Gastrocnemius medialis (tissue), 4 donors: ENCODE results near the gene MYO3B. TPM values are rescaled to one million over a fixed set of nuclear protein-coding genes. Genes with fewer than 3 reads are reported as not detected.

ENCODE experiments used
- ATAC-seq, 2 donors: fragments of 150-250 bp; one replicate each; pipeline ENCODE4 v1.9.1; 2016
- DNase-seq, 2 donors: peaks; one replicate each; pipeline ENCODE4 v3.0.0-alpha.2; 2019
- H3K27ac ChIP-seq, 4 donors: fragments of 200-600 bp; sonication (generic); 1 replicate in 1 of 4; 2 replicates in 3 of 4; pipeline ENCODE4 v1.5.1; 2016 to 2018; ENCODE audit warnings: mild to moderate bottlenecking in 2 of 4, moderate library complexity in 1 of 4
- H3K27me3 ChIP-seq, 3 donors: fragments of 200-600 bp; sonication (generic) in 2 of 3; 1 replicate in 1 of 3; 2 replicates in 2 of 3; pipeline versions ENCODE4 v1.5.1 to v1.6.0; 2016 to 2019; ENCODE audit warnings: mild to moderate bottlenecking in 1 of 3, moderate library complexity in 1 of 3
- H3K36me3 ChIP-seq, 2 donors: fragments of 200-600 bp; sonication (generic) in 1 of 2; one replicate each; pipeline ENCODE4 v1.5.1; 2017 to 2018
- H3K4me1 ChIP-seq, 2 donors: fragments of 200-600 bp; sonication (generic) in 1 of 2; one replicate each; pipeline ENCODE4 v1.5.1; 2016 to 2017; ENCODE audit warnings: mild to moderate bottlenecking in 2 of 2
- H3K4me3 ChIP-seq, 4 donors: fragments of 200-600 bp; sonication (generic) in 3 of 4; 1 replicate in 1 of 4; 2 replicates in 3 of 4; pipeline ENCODE4 v1.5.1; 2016 to 2019; ENCODE audit warnings: mild to moderate bottlenecking in 2 of 4
- H3K9me3 ChIP-seq, 3 donors: fragments of 200-600 bp; sonication (generic) in 2 of 3; 1 replicate in 1 of 3; 2 replicates in 2 of 3; pipeline ENCODE4 v1.5.1; 2016 to 2019
- CTCF ChIP-seq, 5 experiments: fragments of 450-650 bp in 3 of 5; fragments of 200-600 bp in 2 of 5; sonication (generic) in 2 of 5; IDR thresholded peaks in 4 of 5; conservative IDR thresholded peaks in 1 of 5; 1 replicate in 4 of 5; 2 replicates in 1 of 5; pipeline ENCODE4 v1.5.1; 2016 to 2019; ENCODE audit warnings: antibody characterized with exemption in 5 of 5, mild to moderate bottlenecking in 3 of 5, moderate library complexity in 3 of 5
- POLR2A ChIP-seq, 2 donors: fragments of 450-650 bp; IDR thresholded peaks; one replicate each; pipeline ENCODE4 v1.6.1; 2017; ENCODE audit warnings: antibody characterized with exemption in 2 of 2, mild to moderate bottlenecking in 2 of 2, moderate library complexity in 2 of 2
- in situ Hi-C, 4 donors: fragments of 200-750 bp; cut with MboI; loops; one replicate each; pipeline versions ENCODE4 v1.15.0 to v1.8.0; 2017; ENCODE audit warnings: low sequenced_read_pairs in 4 of 4
- intact Hi-C: fragments of 100-400 bp; cut with DNase I; formaldehyde crosslinking; loops from one replicate; pipeline ENCODE4 v1.15.1; 2023; ENCODE audit warnings: low total_unique reads
- total RNA-seq, 4 donors: library from RNA; depleted of rRNA; stranded (reverse); fragments of >200 nt; gene quantifications; one replicate each; pipeline versions ENCODE4 v1.1.0 to v1.2.3, GENCODE V29; 2016

The MYO3B gene
- total RNA-seq, 4 donors from 2014 or later, result 0.07 to 0.27 TPM; not detected in 2

- Histone ChIP-seq H3K4me1 (peaks cover 0 to 5% of the 10 kb centered on the region in 2 donors), H3K27ac (no peak overlapping the region), H3K4me3 (no peak overlapping the region), H3K36me3 (no peaks in the 10 kb centered on the region), H3K9me3 (no peaks in the 10 kb centered on the region), H3K27me3 (no peaks in the 10 kb centered on the region)
- intact Hi-C loops, result no loop called here
- TF ChIP-seq CTCF (IDR thresholded peaks at IDR 0.05 in 4 of 5, conservative IDR thresholded peaks at IDR 0.05 in 1 of 5) (no peak), POLR2A (IDR thresholded peaks at IDR 0.05) (no peak)
- in situ Hi-C loops, result no loop called here
- ATAC-seq (peak; percentile 77 to 86), DNase-seq (peak; percentile 12 to 48)
Measured at GRCh38 chr2:170464268-170464667, 286.3 kb downstream of the MYO3B start.

- TF ChIP-seq CTCF (IDR thresholded peaks at IDR 0.05 in 4 of 5, conservative IDR thresholded peaks at IDR 0.05 in 1 of 5) (no peak), POLR2A (IDR thresholded peaks at IDR 0.05) (no peak)
- H3K4me3 ChIP-seq, result no peak overlapping the region
- in situ Hi-C loops, result no loop called here
Measured at GRCh38 chr2:170465241-170465640, 287.3 kb downstream of the MYO3B start.

DNA sequence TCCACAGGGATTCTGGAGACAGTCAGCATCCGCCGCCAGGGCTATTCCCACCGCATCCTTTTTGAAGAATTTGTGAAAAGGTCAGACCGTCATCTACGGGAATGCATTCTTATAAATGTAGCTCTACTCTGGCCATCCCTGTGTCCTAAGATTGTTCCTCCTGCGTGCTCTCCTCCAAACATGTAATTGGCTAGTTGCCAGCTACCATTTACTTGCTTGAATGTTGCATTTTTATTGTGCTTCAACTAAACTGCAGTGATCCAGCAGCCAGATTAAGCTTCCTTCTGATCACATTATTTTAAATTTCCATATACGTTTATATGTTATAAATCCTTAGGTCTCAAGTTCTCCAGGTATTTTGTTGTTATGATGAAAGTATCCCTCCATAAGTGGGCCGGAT is 288.7 kb downstream of the MYO3B start:
- intact Hi-C loops (no loop called here), in situ Hi-C loops (no loop called here)
- H3K4me1 ChIP-seq, result peaks cover 0 to 5% of the 10 kb centered on the region in 2 donors
- no peaks in the 10 kb centered on the region for H3K27me3 ChIP-seq
- ATAC-seq (no peak), DNase-seq (no peak)
- TF ChIP-seq CTCF (IDR thresholded peaks at IDR 0.05 in 4 of 5, conservative IDR thresholded peaks at IDR 0.05 in 1 of 5) (no peak), POLR2A (IDR thresholded peaks at IDR 0.05) (no peak)
- no peak overlapping the region for H3K4me3 ChIP-seq
- no peaks in the 10 kb centered on the region for H3K9me3 ChIP-seq
- no peaks in the 10 kb centered on the region for H3K36me3 ChIP-seq
- H3K27ac ChIP-seq, result no peak overlapping the region

More at GRCh38 chr2:170465241-170465640, 287.3 kb downstream of the MYO3B start:
- no peaks in the 10 kb centered on the region for H3K27me3 ChIP-seq
- peaks cover 0 to 5% of the 10 kb centered on the region in 2 donors for H3K4me1 ChIP-seq
- intact Hi-C loops, result no loop called here
- H3K27ac ChIP-seq, result no peak overlapping the region
- ATAC-seq (no peak), DNase-seq (no peak)
- no peaks in the 10 kb centered on the region for H3K36me3 ChIP-seq
- no peaks in the 10 kb centered on the region for H3K9me3 ChIP-seq

GRCh38 chr2:170467568-170468422 is 289.8 kb downstream of the MYO3B start:
- no peaks in the 10 kb centered on the region for H3K36me3 ChIP-seq
- TF ChIP-seq CTCF (IDR thresholded peaks at IDR 0.05 in 4 of 5, conservative IDR thresholded peaks at IDR 0.05 in 1 of 5) (no peak), POLR2A (IDR thresholded peaks at IDR 0.05) (no peak)
- in situ Hi-C loops, result no loop called here
- no peaks in the 10 kb centered on the region for H3K9me3 ChIP-seq
- H3K4me1 ChIP-seq, result peaks cover 0 to under 1% of the 10 kb centered on the region in 2 donors
- H3K27ac ChIP-seq, result no peak overlapping the region
- DNase-seq, result no peak
- no peak for ATAC-seq
- H3K27me3 ChIP-seq, result no peaks in the 10 kb centered on the region
- no peak overlapping the region for H3K4me3 ChIP-seq
- intact Hi-C loops, result no loop called here
